HG03103 (cell line): ENCODE data around the gene RFC1.
"Not testable (repeated sequence)": the region's sequence is repeated elsewhere in the genome, so short reads cannot be mapped to it uniquely, and the experiment has no call there.

Experiments
- ATAC-seq: cut with Tn5 transposase; IDR thresholded peaks from one replicate; pipeline ENCODE4 v1.9.1; 2021; ENCODE audit warnings: low read depth; ENCODE audit not compliant: unreplicated experiment

Gene RFC1

DNA sequence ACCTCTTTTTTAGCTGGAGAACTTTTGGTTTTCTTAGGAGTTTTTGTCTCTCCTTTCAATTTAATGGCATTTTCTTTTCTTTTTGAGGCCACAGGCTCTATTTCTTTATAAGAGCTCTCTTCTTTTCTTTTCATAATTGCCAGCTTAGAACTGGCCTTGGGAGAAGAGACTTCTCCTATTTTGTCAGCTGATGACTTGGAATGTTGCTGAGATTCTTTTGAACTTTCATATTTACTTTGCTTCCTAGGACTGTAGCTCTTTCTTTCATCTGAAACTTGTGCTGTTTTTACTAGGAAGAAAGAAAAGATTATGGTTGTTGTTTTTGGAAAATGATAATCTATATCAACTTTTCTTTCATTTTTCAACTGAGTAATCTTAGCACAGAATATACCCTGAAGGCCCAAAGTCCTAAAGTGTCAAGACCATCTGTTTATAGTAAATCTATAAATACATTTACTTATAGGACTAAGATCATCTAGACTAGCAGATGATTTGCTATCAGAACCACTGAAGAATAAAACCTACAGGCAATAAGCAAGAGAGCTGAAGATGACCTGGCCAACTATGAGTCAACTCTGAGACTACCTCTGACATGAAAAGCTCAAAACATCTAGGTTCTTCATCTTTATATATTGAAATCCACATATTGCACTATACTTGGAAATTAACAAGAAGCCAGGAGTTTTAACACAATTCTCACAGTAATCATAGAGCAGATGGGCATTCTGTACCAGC, 45.6 kb downstream of the RFC1 start:
- ATAC-seq, result no peak

DNA sequence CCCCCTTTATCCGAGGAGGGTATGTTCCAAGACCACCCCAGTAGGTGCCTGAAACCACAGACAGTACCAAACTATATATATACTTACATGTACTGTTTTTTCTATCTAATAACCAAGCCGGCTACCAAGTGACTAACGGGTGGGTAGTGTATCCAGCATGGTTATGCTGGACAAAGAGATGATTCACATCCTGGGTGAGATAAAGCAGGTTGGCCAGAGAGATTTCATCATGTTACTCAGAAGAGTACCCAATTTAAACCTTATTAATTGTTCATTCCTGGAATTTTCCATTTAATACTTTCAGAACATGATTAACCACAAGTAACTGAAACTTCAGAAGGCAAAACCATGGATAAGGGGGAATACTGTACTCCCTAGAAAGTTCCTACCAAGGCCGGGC, 46.5 kb downstream of the RFC1 start:
- no peak for ATAC-seq

- ATAC-seq, result no peak
Observed at GRCh38 chr4:39312816-39313215, 53.3 kb downstream of the RFC1 start.

- no peak for ATAC-seq
Observed at GRCh38 chr4:39308611-39309010, 57.6 kb downstream of the RFC1 start.

GRCh38 chr4:39305912-39306677, 60.1 kb downstream of the RFC1 start:
- no peak for ATAC-seq

- no peak for ATAC-seq
Observed at GRCh38 chr4:39304651-39305050, 61.5 kb downstream of the RFC1 start.

DNA sequence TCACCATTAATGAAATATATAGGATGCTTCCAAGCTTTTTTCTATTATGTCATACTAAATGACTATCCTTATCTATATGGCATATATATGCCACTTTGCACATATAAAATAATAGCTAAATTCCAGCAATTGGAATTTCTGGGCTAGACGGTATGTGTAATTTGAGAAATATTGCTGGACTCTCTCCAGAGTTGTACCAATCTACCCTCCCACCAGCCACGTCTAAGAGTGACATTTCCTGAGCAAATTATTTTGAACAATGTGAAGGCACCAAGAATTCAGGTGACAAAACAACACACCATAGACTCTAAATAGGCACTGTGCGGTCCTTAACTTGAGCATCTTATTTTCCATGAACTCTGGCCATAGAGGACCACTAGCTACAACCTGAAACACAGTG, 62.3 kb downstream of the RFC1 start:
- ATAC-seq, result no peak

DNA sequence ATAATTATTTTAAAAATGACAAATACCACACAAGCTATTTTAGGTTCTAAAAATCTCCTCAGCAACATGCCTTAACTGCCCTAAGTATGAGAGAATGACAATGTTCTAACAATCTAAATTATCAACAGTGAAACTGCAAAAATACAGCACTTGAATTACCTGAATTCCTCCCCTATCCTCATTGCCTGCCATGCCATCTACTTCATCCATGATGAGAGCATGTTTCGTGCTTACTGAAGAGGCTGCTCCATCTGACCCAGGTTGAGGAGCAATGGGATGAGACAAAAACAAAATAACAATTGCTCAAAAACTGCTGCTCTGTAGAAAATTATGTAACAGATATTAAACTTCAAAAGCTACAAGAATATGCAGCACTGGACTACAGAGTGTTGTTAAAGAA, 63.3 kb downstream of the RFC1 start:
- no peak for ATAC-seq

GRCh38 chr4:39295784-39296183, 70.4 kb downstream of the RFC1 start:
- ATAC-seq, result no peak

- ATAC-seq, result not testable (repeated sequence)
Observed at GRCh38 chr4:39292433-39292832, 73.7 kb downstream of the RFC1 start.

DNA sequence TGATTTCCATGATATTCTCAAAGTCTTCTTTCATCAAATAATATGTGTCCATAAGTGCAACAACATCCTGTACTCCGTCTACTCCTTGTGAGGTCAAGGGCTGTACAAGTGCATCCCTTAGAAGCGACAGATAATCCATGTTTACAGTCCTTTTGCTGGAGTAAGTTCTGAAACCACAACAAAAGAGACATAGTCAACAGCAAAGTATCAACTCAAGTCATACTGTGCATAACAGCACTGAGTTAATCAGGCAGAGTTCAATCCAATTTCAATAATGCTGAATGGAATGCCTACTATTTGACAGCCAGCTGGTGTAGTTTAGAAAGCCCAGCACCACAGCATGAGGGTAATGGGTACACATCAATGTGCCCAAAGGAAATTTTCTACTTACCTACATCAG, 74.5 kb downstream of the RFC1 start:
- no peak for ATAC-seq

- ATAC-seq, result no peak
Observed at GRCh38 chr4:39287223-39287622, 78.9 kb downstream of the RFC1 start.

- ATAC-seq, result no peak
Observed at GRCh38 chr4:39286263-39286662, 79.9 kb downstream of the RFC1 start.

GRCh38 chr4:39285853-39286252, 80.3 kb downstream of the RFC1 start:
- ATAC-seq, result no peak

DNA sequence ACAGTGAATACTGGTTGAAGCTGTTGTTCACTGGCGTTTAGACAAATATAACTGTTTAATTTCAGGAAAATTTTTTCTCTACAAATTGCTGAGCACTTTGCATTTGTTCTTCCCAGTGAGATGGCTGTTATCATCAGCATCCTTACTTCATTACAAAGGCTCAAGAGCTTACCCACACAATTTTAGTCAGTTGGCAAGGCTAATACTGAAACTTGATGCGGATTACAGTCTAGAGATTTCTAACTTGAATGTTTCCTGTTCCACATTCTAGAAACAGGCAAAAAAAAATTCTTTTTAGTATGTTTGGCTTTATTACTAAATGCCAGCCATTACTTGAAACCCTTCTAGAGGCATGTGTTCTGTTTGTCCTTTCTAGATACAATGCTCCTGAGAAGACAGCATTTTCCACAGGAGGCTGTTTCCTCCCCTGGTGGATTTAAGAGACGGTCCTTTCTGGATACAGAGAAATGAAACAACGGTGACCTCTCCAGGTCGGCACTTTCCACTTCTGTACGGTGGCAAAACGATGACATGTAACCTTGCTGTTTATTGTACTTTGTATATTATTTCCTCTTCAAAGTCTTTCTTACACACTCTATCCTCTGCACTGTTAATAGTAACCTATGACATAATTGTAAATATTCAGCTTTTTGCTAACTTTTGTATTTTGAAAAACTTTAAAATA, 80.9 kb downstream of the RFC1 start:
- no peak for ATAC-seq

GRCh38 chr4:39280770-39281169, 85.4 kb downstream of the RFC1 start:
- ATAC-seq, result no peak

DNA sequence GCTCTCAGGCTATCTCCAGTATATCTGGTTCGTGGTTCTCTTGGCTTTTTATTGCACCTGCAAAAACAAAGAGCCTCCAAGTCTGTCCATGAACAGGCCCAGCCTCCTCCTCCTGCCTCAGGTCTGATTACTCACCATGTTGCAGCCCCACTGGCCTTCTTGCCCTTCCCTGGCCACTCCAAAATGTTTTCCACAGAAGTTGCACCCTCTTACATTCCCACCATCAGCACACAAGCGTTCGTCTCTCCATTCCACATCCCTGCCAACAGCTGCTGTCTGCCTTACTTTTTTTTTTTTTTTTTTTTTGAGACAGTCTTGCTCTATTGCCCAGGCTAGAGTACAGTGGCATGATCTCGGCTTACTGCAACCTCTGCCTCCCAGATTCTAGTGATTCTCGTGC, 86.7 kb downstream of the RFC1 start:
- no peak for ATAC-seq

- no peak for ATAC-seq
Observed at GRCh38 chr4:39278476-39278875, 87.7 kb downstream of the RFC1 start.

GRCh38 chr4:39277661-39278060, 88.5 kb downstream of the RFC1 start:
- ATAC-seq, result not testable (repeated sequence)

GRCh38 chr4:39274503-39274902, 91.7 kb downstream of the RFC1 start:
- no peak for ATAC-seq

- no peak for ATAC-seq
Observed at GRCh38 chr4:39263895-39264294, 102.3 kb downstream of the RFC1 start.
